IPS-18c (cell line): ENCODE results near the gene KRTAP9-6.

Experiments used
- H3K4me3 ChIP-seq: 2 replicates; pipeline ENCODE4 v1.7.0; 2013; ENCODE audit warnings: low read depth, mild to moderate bottlenecking, low read length, moderate library complexity; ENCODE audit not compliant: insufficient read depth
- H3K9me3 ChIP-seq: one replicate; pipeline ENCODE4 v1.6.1; 2013; ENCODE audit warnings: mild to moderate bottlenecking, low read length, moderate library complexity; ENCODE audit not compliant: control insufficient read depth, insufficient read depth

Gene KRTAP9-6

DNA sequence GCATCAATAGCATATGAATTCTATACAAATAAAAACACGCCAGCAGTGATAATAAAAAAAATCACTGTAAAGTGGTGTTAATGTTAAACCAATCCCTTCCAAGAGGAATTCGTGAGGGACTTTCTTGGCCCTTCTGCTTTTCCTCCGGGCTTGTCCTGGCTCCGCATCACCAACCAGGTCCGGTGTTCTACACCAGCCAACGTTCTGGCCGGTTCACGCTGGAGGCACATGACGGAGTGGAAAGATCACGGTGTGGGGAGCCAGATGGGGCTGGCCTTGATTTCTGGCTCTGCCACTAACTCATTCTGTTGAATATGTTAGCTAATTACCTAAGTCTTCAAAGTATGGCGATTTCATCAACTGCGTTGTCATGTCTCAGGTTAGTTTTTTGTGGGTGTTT, 38.9 kb downstream of the KRTAP9-6 start:
- Histone ChIP-seq H3K4me3 (no peak overlapping the region), H3K9me3 (no peaks in the 10 kb centered on the region)

DNA sequence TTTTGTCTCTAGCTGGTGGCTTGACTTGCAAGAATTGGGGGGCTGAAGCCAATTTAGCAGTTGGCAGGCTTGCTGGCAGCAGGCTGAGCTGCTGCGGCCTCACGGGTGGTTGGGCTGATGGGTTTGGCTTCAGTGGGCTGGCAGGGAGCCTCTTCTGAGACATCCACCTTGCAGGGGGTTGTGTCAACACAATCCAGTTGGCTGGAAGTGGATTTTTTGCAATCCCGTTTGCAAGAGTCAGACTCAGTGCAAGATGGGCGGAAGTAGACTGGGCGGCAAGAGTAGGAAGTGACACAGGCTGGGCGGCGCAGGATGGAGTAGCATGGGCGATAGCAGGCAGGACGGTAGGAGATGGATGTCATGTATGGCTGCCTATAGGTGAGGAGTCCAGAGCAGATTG, 42.5 kb downstream of the KRTAP9-6 start:
- Histone ChIP-seq H3K9me3 (no peaks in the 10 kb centered on the region), H3K4me3 (no peak overlapping the region)

DNA sequence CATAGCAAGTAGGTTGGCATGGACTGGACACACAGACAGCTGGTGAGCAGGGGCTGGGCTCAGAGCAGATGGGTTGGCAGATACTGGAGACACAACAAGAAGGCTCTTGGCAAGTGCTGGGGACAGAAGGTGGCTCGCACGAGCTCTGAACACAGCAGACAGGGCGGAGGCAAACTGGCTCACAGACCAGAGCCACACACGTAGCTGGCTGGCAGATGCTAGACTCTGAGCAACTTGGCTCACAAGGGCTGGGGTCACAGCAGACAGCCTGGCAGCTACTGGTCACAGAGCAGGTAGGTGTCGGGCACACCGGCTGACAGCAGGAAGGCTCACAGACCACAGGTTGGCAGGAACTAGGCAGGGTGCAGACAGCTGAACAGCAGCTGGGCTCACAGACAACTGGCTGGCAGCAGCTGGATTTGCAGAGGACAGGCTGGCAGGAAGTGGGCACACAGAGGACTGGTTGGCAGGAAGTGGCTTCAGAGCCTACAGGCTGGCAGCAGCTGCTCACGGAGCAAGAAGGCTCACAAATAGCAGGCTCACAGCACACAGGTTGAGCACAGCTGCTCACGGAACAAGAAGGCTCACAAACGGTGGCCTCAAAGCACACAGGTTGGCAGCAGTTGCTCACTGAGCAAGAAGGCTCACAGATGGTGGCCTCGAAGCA, 43.2 kb downstream of the KRTAP9-6 start:
- Histone ChIP-seq H3K9me3 (no peaks in the 10 kb centered on the region), H3K4me3 (no peak overlapping the region)

DNA sequence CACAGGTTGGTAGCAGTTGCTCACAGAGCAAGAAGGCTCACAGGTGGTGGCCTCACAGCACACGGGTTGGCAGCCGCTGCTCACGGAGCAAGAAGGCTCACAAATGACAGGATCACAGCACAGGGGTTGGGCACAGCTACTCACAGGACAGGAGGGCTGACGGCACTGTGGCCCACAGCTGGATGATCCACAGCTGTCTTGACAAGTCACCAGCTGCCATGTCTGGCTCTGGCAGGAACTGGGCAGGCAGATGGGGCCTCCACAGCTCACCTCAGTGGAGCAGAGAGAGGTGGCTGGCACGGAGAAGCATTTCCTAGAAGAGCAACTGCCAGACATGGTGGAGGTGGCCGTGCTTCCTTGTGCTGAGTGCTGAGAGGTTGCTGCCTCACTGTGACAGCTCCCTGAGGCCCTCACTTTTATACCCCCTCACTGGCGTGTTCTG, 43.8 kb downstream of the KRTAP9-6 start, which contains the start of gene KRTAP16-1:
TSS of gene KRTAP16-1 (minus strand) at position 392 of the 442 bp plus-strand sequence. CDS start at position 336, 56 bp downstream.
- no peaks in the 10 kb centered on the region for H3K9me3 ChIP-seq
- no peak within 1 kb of the TSS for H3K4me3 ChIP-seq

DNA sequence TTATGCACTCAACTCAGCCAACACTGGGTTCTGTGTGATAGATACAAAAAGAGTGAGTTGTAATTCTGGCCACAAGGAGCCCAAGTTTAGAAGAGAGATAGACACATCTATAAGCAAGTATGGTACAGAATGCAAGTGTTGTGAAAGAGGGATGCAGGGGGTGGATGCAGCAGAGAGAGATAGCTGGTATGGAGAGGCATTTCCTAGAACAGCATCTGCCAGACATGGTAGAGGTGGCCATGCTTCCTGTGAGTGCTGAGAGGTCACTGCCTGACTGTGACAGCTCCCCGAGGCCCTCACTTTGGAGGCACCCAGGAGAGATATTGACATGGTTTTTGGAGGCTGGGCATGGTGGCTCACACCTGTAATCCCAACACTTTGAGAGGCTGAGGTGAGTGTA, 45.9 kb downstream of the KRTAP9-6 start:
- Histone ChIP-seq H3K9me3 (peaks cover 2% of the 10 kb centered on the region), H3K4me3 (no peak overlapping the region)

GRCh38 chr17:41315204-41315794, 50.1 kb downstream of the KRTAP9-6 start, which contains the start of gene KRTAP17-1:
Gene KRTAP17-1 (minus strand): TSS chr17:41315710. CDS start chr17:41315650, 60 bp downstream.
- Histone ChIP-seq H3K4me3 (no peak within 1 kb of the TSS), H3K9me3 (peaks cover 2% of the 10 kb centered on the region)
